H1 (cell line): ENCODE measurements around the gene PID1. TPM values are rescaled to one million over a fixed set of nuclear protein-coding genes. Genes with fewer than 3 reads are reported as not detected.

Experiments
- CTCF ChIA-PET: fragments of 300-600 bp; sonication (Branson Sonifier 250); formaldehyde crosslinking; loops from one replicate; lab custom pipeline; 2021; ENCODE audit not compliant: partially characterized antibody; lab: Charles Lee
- POLR2A ChIA-PET: fragments of 300-600 bp; sonication (Branson Sonifier 250); formaldehyde crosslinking; loops from one replicate; lab custom pipeline; 2021; ENCODE audit warnings: inconsistent platforms; ENCODE audit not compliant: partially characterized antibody; lab: Charles Lee
- DNase-seq, 2 experiments: peaks; one replicate each; pipeline versions ENCODE4 v3.0.0 to v3.0.0-alpha.2; 2010 to 2022; ENCODE audit warnings: low spot score in 2 of 2, low read depth in 1 of 2, mixed read lengths in 1 of 2
- FAIRE-seq: peaks from 2 replicates; lab custom pipeline; 2011; peaks lifted over from hg19 to GRCh38; lab: Jason Lieb, UNC
- H2AFZ ChIP-seq: 2 replicates; pipeline ENCODE4 v1.8.1; 2012; ENCODE audit warnings: low read length, inconsistent platforms
- H2AK5ac ChIP-seq: 2 replicates; pipeline ENCODE4 v1.6.1; 2013; ENCODE audit warnings: low read depth, low read length
- H2BK120ac ChIP-seq: replicated peaks from 2 replicates; pipeline ENCODE3; 2013; ENCODE audit warnings: low read depth, low read length, inconsistent platforms
- H2BK12ac ChIP-seq: 2 replicates; pipeline ENCODE4 v1.6.1; 2013; ENCODE audit warnings: low read depth, low read length
- H2BK15ac ChIP-seq: 2 replicates; pipeline ENCODE4 v1.6.1; 2013; ENCODE audit warnings: low read length
- H2BK20ac ChIP-seq: 2 replicates; pipeline ENCODE4 v1.6.1; 2013; ENCODE audit warnings: low read length
- H2BK5ac ChIP-seq: 2 replicates; pipeline ENCODE4 v1.6.1; 2013; ENCODE audit warnings: low read depth, low read length
- H3K14ac ChIP-seq: 2 replicates; pipeline ENCODE4 v1.6.1; 2013; ENCODE audit warnings: inconsistent platforms; ENCODE audit not compliant: insufficient read length
- H3K18ac ChIP-seq: 2 replicates; pipeline ENCODE4 v1.6.1; 2013; ENCODE audit warnings: low read length; ENCODE audit errors: extremely low read depth
- H3K23ac ChIP-seq: 2 replicates; pipeline ENCODE4 v1.6.1; 2013; ENCODE audit warnings: inconsistent platforms; ENCODE audit not compliant: insufficient read length
- H3K23me2 ChIP-seq: 2 replicates; pipeline ENCODE4 v1.6.1; 2013; ENCODE audit warnings: low read depth, low read length
- H3K27ac ChIP-seq: 2 replicates; pipeline ENCODE4 v1.6.1; 2011; ENCODE audit warnings: low read depth, low read length, inconsistent platforms
- H3K27me3 ChIP-seq, 4 experiments: replicated peaks in 1 of 4; 1 replicate in 1 of 4; 2 replicates in 3 of 4; pipeline versions ENCODE4 v1.6.1 to v1.8.1; 2011 to 2013; ENCODE audit warnings: low read length in 3 of 4, mild to moderate bottlenecking in 3 of 4, inconsistent platforms in 2 of 4, mixed read lengths in 2 of 4, moderate library complexity in 1 of 4; ENCODE audit not compliant: control insufficient read depth in 3 of 4, insufficient read depth in 3 of 4; ENCODE audit errors: extremely low read depth in 1 of 4
- H3K36me3 ChIP-seq, 4 experiments: 2 replicates each; pipeline versions ENCODE4 v1.6.1 to v1.8.1; 2011 to 2013; ENCODE audit warnings: mild to moderate bottlenecking in 4 of 4, low read length in 3 of 4, moderate library complexity in 2 of 4, control low read depth in 1 of 4, inconsistent platforms in 1 of 4; ENCODE audit not compliant: insufficient read depth in 4 of 4, control insufficient read depth in 2 of 4
- H3K4ac ChIP-seq: replicated peaks from 2 replicates; pipeline ENCODE3; 2013; ENCODE audit warnings: low read length, low read depth, mixed read lengths, inconsistent platforms; ENCODE audit not compliant: insufficient read length
- H3K4me1 ChIP-seq, 4 experiments: replicated peaks in 1 of 4; 1 replicate in 1 of 4; 2 replicates in 3 of 4; pipeline versions ENCODE4 v1.6.1 to v1.8.1; 2011 to 2013; ENCODE audit warnings: low read length in 3 of 4, inconsistent platforms in 2 of 4, mixed read lengths in 1 of 4; ENCODE audit not compliant: insufficient read depth in 4 of 4, control insufficient read depth in 3 of 4
- H3K4me2 ChIP-seq, 2 experiments: 2 replicates each; pipeline versions ENCODE4 v1.6.1 to v1.8.1; 2011 to 2013; ENCODE audit warnings: low read depth in 2 of 2, low read length in 2 of 2, control low read depth in 1 of 2, inconsistent platforms in 1 of 2, mild to moderate bottlenecking in 1 of 2; ENCODE audit not compliant: insufficient read depth in 1 of 2
- H3K4me3 ChIP-seq, 4 experiments: fragments of 200-600, 300-600 bp in 1 of 4; sonication (generic), shearing (Covaris generic), sonication (Bioruptor Twin) in 1 of 4; 2 replicates each; pipeline versions ENCODE4 v1.5.1 to v1.8.1; 2011 to 2016; ENCODE audit warnings: low read length in 4 of 4, low read depth in 3 of 4, control low read depth in 2 of 4, inconsistent platforms in 2 of 4, mild to moderate bottlenecking in 2 of 4, mixed read lengths in 1 of 4, moderate library complexity in 1 of 4; ENCODE audit not compliant: insufficient read depth in 2 of 4; ENCODE audit errors: extremely low read depth in 1 of 4
- H3K56ac ChIP-seq: replicated peaks from 2 replicates; pipeline ENCODE3; 2013; ENCODE audit warnings: low read depth, mild to moderate bottlenecking, mixed read lengths, low read length, inconsistent platforms; ENCODE audit not compliant: insufficient read length
- H3K79me1 ChIP-seq: 2 replicates; pipeline ENCODE4 v1.6.1; 2013; ENCODE audit warnings: low read depth, low read length, control low read depth
- H3K79me2 ChIP-seq, 2 experiments: 2 replicates each; pipeline versions ENCODE4 v1.6.1 to v1.8.1; 2012 to 2013; ENCODE audit warnings: low read length in 2 of 2, mild to moderate bottlenecking in 2 of 2, inconsistent platforms in 1 of 2; ENCODE audit not compliant: insufficient read depth in 2 of 2, control insufficient read depth in 1 of 2
- H3K9ac ChIP-seq, 4 experiments: replicated peaks in 1 of 4; 1 replicate in 1 of 4; 2 replicates in 3 of 4; pipeline versions ENCODE4 v1.6.1 to v1.8.1; 2011 to 2013; ENCODE audit warnings: low read depth in 3 of 4, low read length in 3 of 4, control low read depth in 2 of 4, mild to moderate bottlenecking in 2 of 4, moderate library complexity in 2 of 4, inconsistent platforms in 1 of 4; ENCODE audit errors: extremely low read depth in 1 of 4
- H3K9me3 ChIP-seq, 2 experiments: 2 replicates each; pipeline versions ENCODE4 v1.6.1 to v1.8.1; 2012 to 2013; ENCODE audit warnings: mild to moderate bottlenecking in 2 of 2, moderate library complexity in 2 of 2, control low read depth in 1 of 2, inconsistent platforms in 1 of 2, low read depth in 1 of 2, low read length in 1 of 2, mixed read lengths in 1 of 2; ENCODE audit not compliant: insufficient read depth in 2 of 2
- H4K20me1 ChIP-seq, 2 experiments: replicated peaks in 1 of 2; 2 replicates each; pipeline versions ENCODE3 to v1.8.1; 2011 to 2013; ENCODE audit warnings: inconsistent platforms in 2 of 2, low read length in 2 of 2, mild to moderate bottlenecking in 1 of 2; ENCODE audit not compliant: insufficient read depth in 2 of 2, control insufficient read depth in 1 of 2
- H4K5ac ChIP-seq: 2 replicates; pipeline ENCODE4 v1.6.1; 2013; ENCODE audit warnings: low read length, low read depth, mixed read lengths, inconsistent platforms; ENCODE audit not compliant: insufficient read length
- H4K8ac ChIP-seq: 2 replicates; pipeline ENCODE4 v1.8.0; 2013; ENCODE audit warnings: mild to moderate bottlenecking, moderate library complexity, low read length, inconsistent platforms; ENCODE audit not compliant: insufficient read depth; ENCODE audit errors: extremely low read depth
- H4K91ac ChIP-seq: replicated peaks from 2 replicates; pipeline ENCODE3; 2013; ENCODE audit warnings: low read length, mixed read lengths, inconsistent platforms; ENCODE audit not compliant: insufficient read length
- JUN ChIP-seq: IDR thresholded peaks from 2 replicates; pipeline ENCODE4 v1.6.1; 2011; ENCODE audit warnings: low read depth, mild to moderate bottlenecking, improper control_type of control experiment, low read length
- KDM1A ChIP-seq: fragments of 200-600, 300-600 bp; sonication (generic); IDR thresholded peaks from 2 replicates; pipeline ENCODE4 v1.7.1; 2016; ENCODE audit warnings: mild to moderate bottlenecking, low read length, borderline replicate concordance
- NRF1 ChIP-seq: IDR thresholded peaks from 2 replicates; pipeline ENCODE4 v1.6.1; 2011; ENCODE audit warnings: mild to moderate bottlenecking, low read depth, low read length, improper control_type of control experiment
- POU5F1 ChIP-seq: IDR thresholded peaks from 2 replicates; pipeline ENCODE4 v1.6.1; 2011; ENCODE audit warnings: low read depth, mild to moderate bottlenecking, low read length, moderate library complexity
- RNF2 ChIP-seq: fragments of 200-900, 300-1000 bp; sonication (generic); IDR thresholded peaks from 2 replicates; pipeline ENCODE4 v1.7.1; 2016; ENCODE audit warnings: borderline replicate concordance, low read depth, mild to moderate bottlenecking, antibody characterized with exemption, low read length; ENCODE audit not compliant: poor library complexity, severe bottlenecking; ENCODE audit errors: missing control alignments
- RXRA ChIP-seq: IDR thresholded peaks from 2 replicates; pipeline ENCODE4 v1.6.1; 2011; ENCODE audit warnings: low read depth, mild to moderate bottlenecking, low read length, moderate library complexity; ENCODE audit not compliant: insufficient read depth
- SIN3A ChIP-seq, 2 experiments: IDR thresholded peaks in 1 of 2; conservative IDR thresholded peaks in 1 of 2; 2 replicates each; pipeline ENCODE4 v1.6.1; 2011 to 2012; ENCODE audit warnings: low read length in 2 of 2, improper control_type of control experiment in 1 of 2, low read depth in 1 of 2, mild to moderate bottlenecking in 1 of 2
- SP1 ChIP-seq: IDR thresholded peaks from 2 replicates; pipeline ENCODE4 v1.6.1; 2011; ENCODE audit warnings: low read depth, low read length
- SRF ChIP-seq: IDR thresholded peaks from 2 replicates; pipeline ENCODE4 v1.6.1; 2011; ENCODE audit warnings: mild to moderate bottlenecking, low read depth, low read length, moderate library complexity
- TAF7 ChIP-seq: optimal IDR thresholded peaks from 2 replicates; pipeline ENCODE3; 2011; ENCODE audit warnings: low read depth, mild to moderate bottlenecking, inconsistent platforms, low read length, moderate library complexity, borderline replicate concordance
- TCF12 ChIP-seq: IDR thresholded peaks from 2 replicates; pipeline ENCODE4 v1.6.1; 2011; ENCODE audit warnings: low read depth, mild to moderate bottlenecking, low read length
- TEAD4 ChIP-seq: IDR thresholded peaks from 2 replicates; pipeline ENCODE4 v1.6.1; 2012; ENCODE audit warnings: low read depth, low read length, inconsistent platforms, mixed read lengths
- WGBS, 2 experiments: shearing (Covaris generic) in 1 of 2; methylation state at CpG; one replicate each; pipeline versions ENCODE4 v1.1.6 to v1.1.7; 2013 to 2015; ENCODE audit warnings: low lambda C conversion rate in 2 of 2, mixed read lengths in 2 of 2, inconsistent platforms in 1 of 2, low coverage in 1 of 2, missing lambda C conversion rate in 1 of 2; ENCODE audit not compliant: insufficient replicate concordance in 2 of 2, insufficient coverage in 1 of 2, insufficient read length in 1 of 2; ENCODE audit errors: extremely low coverage in 1 of 2, missing lambda C conversion rate in 1 of 2; 5-methylcytosine and 5-hydroxymethylcytosine counted together
- polyA plus RNA-seq, 7 experiments: library from polyadenylated mRNA; depleted of rRNA in 3 of 7; stranded (reverse) in 5 of 7; unstranded in 2 of 7; fragments of >200 nt in 5 of 7; fragments of 200-250 nt in 2 of 7; gene quantifications; 1 replicate in 5 of 7; 2 replicates in 1 of 7; 4 replicates in 1 of 7; pipeline versions ENCODE4 v1.2.1 to v1.2.3, GENCODE V29; 2011 to 2013; ENCODE audit warnings: missing spikeins in 2 of 7, mixed read lengths in 2 of 7
- total RNA-seq: library from RNA; stranded (reverse); fragmentation: NEBNext Ultra II Directional; extraction: Animal tissue kit (Norgen Biotek cat#: 25700); gene quantifications from 2 replicates; pipeline ENCODE4 v1.2.1, GENCODE V29; 2021
- TF ChIP-seq, protein P1 (sequence below): IDR thresholded peaks from 2 replicates; pipeline ENCODE4 v1.6.1; 2012; ENCODE audit warnings: low read length, inconsistent platforms

Gene PID1
- total and polyA plus RNA-seq, 2 of the 8 experiments (the other 6 are each of a cell fraction or from before 2014, with no cell fraction given), result 1.5 to 3.3 TPM

DNA sequence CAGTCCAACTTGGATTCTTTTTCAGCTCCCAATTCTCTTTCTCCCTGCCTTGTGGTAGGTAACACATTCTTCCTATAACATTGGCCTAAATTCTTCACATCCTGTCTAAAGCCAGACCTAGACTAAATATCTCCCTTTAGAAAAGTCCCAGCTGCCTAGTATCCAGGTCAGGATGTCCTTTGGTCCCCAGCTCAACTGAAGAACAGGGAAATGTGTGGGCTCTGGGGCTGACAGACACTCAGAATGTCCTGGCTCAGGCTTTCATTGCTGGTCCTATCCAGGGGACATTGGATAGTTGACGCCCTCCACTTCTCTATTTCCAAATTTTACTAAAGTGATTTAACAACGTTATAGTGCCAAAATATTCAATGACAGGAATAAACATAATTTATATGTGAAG lies 219.3 kb downstream of the PID1 start:
- no peak overlapping the region for H2BK120ac ChIP-seq
- H3K14ac ChIP-seq, result no peak overlapping the region
- no peak overlapping the region for H2AK5ac ChIP-seq
- H3K36me3 ChIP-seq, result no peaks in the 10 kb centered on the region
- H3K4me1 ChIP-seq, result peaks cover 0 to 4% (median 3%) of the 10 kb centered on the region in 4 experiments; a peak in 2 of 7 replicates
- H3K27me3 ChIP-seq, result no peaks in the 10 kb centered on the region
- no peak overlapping the region for H3K9ac ChIP-seq
- H3K56ac ChIP-seq, result no peak overlapping the region
- no peak for DNase-seq
- no peaks in the 10 kb centered on the region for H3K79me2 ChIP-seq
- no peak overlapping the region for H3K18ac ChIP-seq
- POLR2A ChIA-PET, result no interaction called here
- no peak overlapping the region for H2BK20ac ChIP-seq
- no peaks in the 10 kb centered on the region for H4K20me1 ChIP-seq
- H4K8ac ChIP-seq, result no peak overlapping the region
- H2AFZ ChIP-seq, result no peak overlapping the region
- no peak overlapping the region for H3K23ac ChIP-seq
- FAIRE-seq, result no peak
- no peak overlapping the region for H2BK15ac ChIP-seq
- H3K27ac ChIP-seq, result no peak overlapping the region
- no peaks in the 10 kb centered on the region for H3K23me2 ChIP-seq
- no peak overlapping the region for H3K4ac ChIP-seq
- no peak overlapping the region for H3K4me3 ChIP-seq
- CTCF ChIA-PET, result no interaction called here
- H4K91ac ChIP-seq, result no peak overlapping the region
- no peak overlapping the region for H4K5ac ChIP-seq
- no peak overlapping the region for H2BK5ac ChIP-seq
- WGBS, 2 experiments, result 86% methylated on average over 2 of the region's 2 CpGs; no CpG with 5 or more reads in 1 of the 2 experiments
- no peak overlapping the region for H2BK12ac ChIP-seq
- no peaks in the 10 kb centered on the region for H3K79me1 ChIP-seq
- no peak overlapping the region for H3K4me2 ChIP-seq
- no peaks in the 10 kb centered on the region for H3K9me3 ChIP-seq
- no peak for TF ChIP-seq TAF7
- TF ChIP-seq JUN, result no peak
- no peak for TF ChIP-seq RNF2
- no peak for TF ChIP-seq RXRA
- TF ChIP-seq, protein P1, sequence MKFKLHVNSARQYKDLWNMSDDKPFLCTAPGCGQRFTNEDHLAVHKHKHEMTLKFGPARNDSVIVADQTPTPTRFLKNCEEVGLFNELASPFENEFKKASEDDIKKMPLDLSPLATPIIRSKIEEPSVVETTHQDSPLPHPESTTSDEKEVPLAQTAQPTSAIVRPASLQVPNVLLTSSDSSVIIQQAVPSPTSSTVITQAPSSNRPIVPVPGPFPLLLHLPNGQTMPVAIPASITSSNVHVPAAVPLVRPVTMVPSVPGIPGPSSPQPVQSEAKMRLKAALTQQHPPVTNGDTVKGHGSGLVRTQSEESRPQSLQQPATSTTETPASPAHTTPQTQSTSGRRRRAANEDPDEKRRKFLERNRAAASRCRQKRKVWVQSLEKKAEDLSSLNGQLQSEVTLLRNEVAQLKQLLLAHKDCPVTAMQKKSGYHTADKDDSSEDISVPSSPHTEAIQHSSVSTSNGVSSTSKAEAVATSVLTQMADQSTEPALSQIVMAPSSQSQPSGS, result no peak
- TF ChIP-seq TEAD4, result no peak
- no peak for TF ChIP-seq SIN3A (conservative IDR thresholded peaks at IDR 0.05 in 1 of 2, IDR thresholded peaks at IDR 0.05 in 1 of 2; ENCODE audit: low read depth in 1 of 2, low read length in 2 of 2)
- TF ChIP-seq NRF1, result no peak
- no peak for TF ChIP-seq SP1
- TF ChIP-seq POU5F1, result no peak
- TF ChIP-seq TCF12, result no peak
- no peak for TF ChIP-seq SRF
- no peak for TF ChIP-seq KDM1A
